Measurements from ENCODE around the gene LY6G5C.
A peak's percentile ranks its signal among the peaks of the same experiment; 100 is the strongest.
"Not testable (repeated sequence)": the region's sequence is repeated elsewhere in the genome, so short reads cannot be mapped to it uniquely, and the experiment has no call there.

The LY6G5C gene

GRCh38 chr6:31715022-31715958 is 34.4 kb upstream of the LY6G5C start, which contains the start of gene LY6G6D:
TSS of gene LY6G6D (plus strand) at chr6:31715348. CDS start at chr6:31715356, 8 bp downstream.
- peak within 1 kb of the TSS; percentile 55 for H3K9ac ChIP-seq
- no peak for TF ChIP-seq Cebpa-rat (IDR thresholded peaks at IDR 0.05)

GRCh38 chr6:31713991-31714684 is 33.3 kb upstream of the LY6G5C start:
- Histone ChIP-seq H3K9me3 (no peaks in the 10 kb centered on the region), H3K27ac (peak overlapping the region; percentile 63), H3K27me3 (no peaks in the 10 kb centered on the region), H3K4me3 (no peak overlapping the region), H3K4me1 (peaks cover 57% of the 10 kb centered on the region), H3K4me2 (peak overlapping the region; percentile 55), H4K20me1 (no peaks in the 10 kb centered on the region), H3K9ac (peak overlapping the region; percentile 55), H3K36me3 (no peaks in the 10 kb centered on the region)
- no peak for TF ChIP-seq Cebpa-rat (IDR thresholded peaks at IDR 0.05)

More at GRCh38 chr6:31715022-31715958, 34.4 kb upstream of the LY6G5C start, which contains the start of gene LY6G6D:
- Histone ChIP-seq H3K36me3 (no peaks in the 10 kb centered on the region), H3K4me3 (no peak within 1 kb of the TSS), H3K4me2 (peak within 1 kb of the TSS; percentile 55), H3K9me3 (no peaks in the 10 kb centered on the region), H3K27ac (peak within 1 kb of the TSS; percentile 63), H3K27me3 (no peaks in the 10 kb centered on the region), H3K4me1 (peaks cover 52% of the 10 kb centered on the region), H4K20me1 (no peaks in the 10 kb centered on the region)

- Histone ChIP-seq H3K9ac (no peak overlapping the region), H3K4me2 (peak overlapping the region; percentile 55)
These were observed 32.6 kb upstream of the LY6G5C start for GRCh38 chr6:31713465-31713864.

DNA sequence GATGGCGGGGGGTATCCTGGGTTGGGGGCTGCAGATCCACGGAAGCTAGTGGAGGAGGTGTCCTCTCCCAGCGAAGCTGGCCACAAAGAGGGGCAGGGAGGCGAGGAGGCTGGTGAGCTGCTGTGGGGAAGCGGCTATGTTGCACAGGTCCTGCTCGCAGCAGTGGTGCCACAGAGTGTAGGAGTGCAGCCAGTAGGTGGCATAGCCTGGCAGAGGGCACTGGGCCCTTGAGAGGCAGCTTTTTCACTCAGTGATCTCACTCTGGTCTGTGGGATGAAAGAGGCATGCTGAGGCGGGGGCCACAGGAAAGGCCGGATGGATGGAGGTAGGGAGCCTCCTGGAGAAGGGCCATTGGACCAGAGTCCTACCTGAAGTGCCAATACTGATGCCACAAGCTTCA is 31.4 kb upstream of the LY6G5C start:
- peaks cover 75% of the 10 kb centered on the region for H3K4me1 ChIP-seq
- no peaks in the 10 kb centered on the region for H4K20me1 ChIP-seq
- no peaks in the 10 kb centered on the region for H3K27me3 ChIP-seq
- H3K4me3 ChIP-seq: no peak overlapping the region
- peak overlapping the region; percentile 52 for H3K4me2 ChIP-seq
- no peak for TF ChIP-seq Cebpa-rat (IDR thresholded peaks at IDR 0.05)
- no peaks in the 10 kb centered on the region for H3K36me3 ChIP-seq
- H3K9me3 ChIP-seq: no peaks in the 10 kb centered on the region
- no peak overlapping the region; the same call in 1 of the 2 replicates for H3K27ac ChIP-seq
- H3K9ac ChIP-seq: no peak overlapping the region

More at GRCh38 chr6:31713465-31713864, 32.6 kb upstream of the LY6G5C start:
- Histone ChIP-seq H3K27ac (peak overlapping the region; percentile 63; the same call in 1 of the 2 replicates), H4K20me1 (no peaks in the 10 kb centered on the region), H3K4me3 (no peak overlapping the region), H3K9me3 (no peaks in the 10 kb centered on the region), H3K36me3 (no peaks in the 10 kb centered on the region), H3K27me3 (no peaks in the 10 kb centered on the region), H3K4me1 (peaks cover 64% of the 10 kb centered on the region)
- TF ChIP-seq Cebpa-rat (IDR thresholded peaks at IDR 0.05): no peak

- Histone ChIP-seq H3K9ac (no peak overlapping the region), H3K9me3 (no peaks in the 10 kb centered on the region), H4K20me1 (no peaks in the 10 kb centered on the region), H3K4me1 (peaks cover 85% of the 10 kb centered on the region), H3K27me3 (no peaks in the 10 kb centered on the region), H3K36me3 (no peaks in the 10 kb centered on the region), H3K4me2 (peak overlapping the region; percentile 52), H3K4me3 (no peak overlapping the region), H3K27ac (no peak overlapping the region)
- no peak for TF ChIP-seq Cebpa-rat (IDR thresholded peaks at IDR 0.05)
These were observed 30.4 kb upstream of the LY6G5C start for GRCh38 chr6:31711233-31711632.

DNA sequence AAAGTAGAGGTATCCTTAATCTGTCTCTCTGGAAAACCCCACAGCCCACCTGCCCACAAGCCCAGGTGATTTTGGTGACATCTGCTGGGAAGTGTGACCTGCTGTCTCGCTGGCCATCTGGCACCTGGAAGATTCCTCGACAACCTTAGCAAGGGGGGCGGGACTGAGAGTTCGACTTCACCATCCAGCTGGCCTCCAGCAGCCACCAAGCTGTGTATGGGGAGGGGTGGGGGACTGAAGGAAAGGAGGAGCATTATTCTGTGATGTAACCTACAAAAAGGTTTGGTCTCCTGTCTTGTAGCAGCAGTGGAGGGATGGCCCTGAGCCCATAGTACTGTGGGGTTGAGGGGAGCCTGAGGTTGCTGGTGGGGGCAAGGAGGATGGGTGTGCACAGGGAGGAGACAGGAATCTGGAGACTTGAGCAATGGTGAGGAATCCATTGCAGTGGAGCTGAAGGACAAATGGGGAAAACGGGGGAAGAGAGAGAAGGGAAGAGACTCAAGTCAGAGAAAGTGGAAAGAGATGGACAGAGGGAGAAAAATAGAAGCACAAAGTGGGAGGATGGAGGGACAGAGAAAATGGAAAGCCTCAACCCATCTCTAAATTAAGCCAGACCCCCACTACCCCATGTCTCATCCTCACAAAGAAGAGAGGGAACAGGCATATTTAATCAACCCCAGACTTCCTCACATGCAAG is 29.8 kb upstream of the LY6G5C start:
- Histone ChIP-seq H4K20me1 (no peaks in the 10 kb centered on the region), H3K27me3 (no peaks in the 10 kb centered on the region), H3K36me3 (no peaks in the 10 kb centered on the region), H3K4me3 (no peak overlapping the region), H3K9ac (no peak overlapping the region), H3K4me2 (peak overlapping the region; percentile 52), H3K4me1 (peaks cover 85% of the 10 kb centered on the region), H3K27ac (no peak overlapping the region), H3K9me3 (no peaks in the 10 kb centered on the region)
- TF ChIP-seq Cebpa-rat (IDR thresholded peaks at IDR 0.05): no peak

DNA sequence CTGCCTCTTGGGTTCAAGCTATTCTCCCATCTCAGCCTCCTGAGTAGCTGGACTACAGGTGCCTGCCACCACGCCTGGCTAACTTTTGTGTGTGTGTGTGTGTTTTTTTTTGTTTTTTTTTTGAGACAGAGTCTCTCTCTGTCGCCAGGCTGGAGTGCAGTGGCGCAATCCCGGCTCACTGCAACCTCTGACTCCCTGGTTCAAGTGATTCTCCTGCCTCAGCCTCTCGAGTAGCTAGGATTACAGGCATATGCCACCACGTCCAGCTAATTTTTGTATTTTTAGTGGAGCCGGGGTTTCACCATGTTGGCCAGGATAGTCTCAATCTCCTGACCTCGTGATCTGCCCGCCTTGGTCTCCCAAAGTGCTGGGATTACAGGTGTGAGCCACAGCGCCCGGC is 28.3 kb upstream of the LY6G5C start:
- not testable (repeated sequence) for H3K4me2 ChIP-seq, H3K27ac ChIP-seq, H4K20me1 ChIP-seq, H3K9me3 ChIP-seq, H3K4me3 ChIP-seq, H3K27me3 ChIP-seq, H3K9ac ChIP-seq, H3K36me3 ChIP-seq
- H3K4me1 ChIP-seq: peaks cover 71% of the 10 kb centered on the region

GRCh38 chr6:31708224-31708623 is 27.4 kb upstream of the LY6G5C start:
- H3K4me2 ChIP-seq: peak overlapping the region; percentile 33
- H3K36me3 ChIP-seq: no peaks in the 10 kb centered on the region
- H3K4me1 ChIP-seq: peaks cover 70% of the 10 kb centered on the region
- H3K27me3 ChIP-seq: no peaks in the 10 kb centered on the region
- no peak for TF ChIP-seq Cebpa-rat (IDR thresholded peaks at IDR 0.05)
- no peak overlapping the region for H3K9ac ChIP-seq
- H4K20me1 ChIP-seq: no peaks in the 10 kb centered on the region
- no peaks in the 10 kb centered on the region for H3K9me3 ChIP-seq
- H3K4me3 ChIP-seq: no peak overlapping the region
- no peak overlapping the region; the same call in 1 of the 2 replicates for H3K27ac ChIP-seq

DNA sequence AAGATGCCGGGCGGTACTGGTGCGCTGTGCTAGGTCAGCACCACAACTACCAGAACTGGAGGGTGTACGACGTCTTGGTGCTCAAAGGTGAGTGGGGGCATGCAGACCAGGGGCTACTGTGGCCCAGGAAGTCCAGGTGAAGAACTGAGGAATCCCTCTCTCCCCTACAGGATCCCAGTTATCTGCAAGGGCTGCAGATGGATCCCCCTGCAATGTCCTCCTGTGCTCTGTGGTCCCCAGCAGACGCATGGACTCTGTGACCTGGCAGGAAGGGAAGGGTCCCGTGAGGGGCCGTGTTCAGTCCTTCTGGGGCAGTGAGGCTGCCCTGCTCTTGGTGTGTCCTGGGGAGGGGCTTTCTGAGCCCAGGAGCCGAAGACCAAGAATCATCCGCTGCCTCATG is 26.8 kb upstream of the LY6G5C start:
- no peaks in the 10 kb centered on the region for H4K20me1 ChIP-seq
- TF ChIP-seq Cebpa-rat (IDR thresholded peaks at IDR 0.05): no peak

More for the DNA sequence above, 26.8 kb upstream of the LY6G5C start:
- H3K27me3 ChIP-seq: no peaks in the 10 kb centered on the region
- no peak overlapping the region for H3K27ac ChIP-seq
- peaks cover 66% of the 10 kb centered on the region for H3K4me1 ChIP-seq
- H3K36me3 ChIP-seq: no peaks in the 10 kb centered on the region
- no peak overlapping the region for H3K9ac ChIP-seq
- H3K4me3 ChIP-seq: no peak overlapping the region
- H3K4me2 ChIP-seq: peak overlapping the region; percentile 33
- H3K9me3 ChIP-seq: no peaks in the 10 kb centered on the region

Data from BLaER1 (cell line).